Measurements from ENCODE around the gene INPP5A. TPM values are rescaled to one million over a fixed set of nuclear protein-coding genes. Genes with fewer than 3 reads are reported as not detected.

INPP5A gene
- total and polyA plus RNA-seq, 7 donors, result 17.6 to 132 (median 100) TPM

GRCh38 chr10:132611986-132612385 lies 74.4 kb downstream of the INPP5A start:
- peak overlapping the region in 3 of 4 donors; percentile 31 to 37 (median 35) for H3K27ac ChIP-seq
- DNase-seq, result no peak
- intact Hi-C loops (cut with DNase I), result no loop called here
- H3K9me3 ChIP-seq, result no peaks in the 10 kb centered on the region
- H3K27me3 ChIP-seq, result no peaks in the 10 kb centered on the region
- peaks cover 0 to 4% (median 0%) of the 10 kb centered on the region in 4 donors for H3K36me3 ChIP-seq
- TF ChIP-seq POLR2A (IDR thresholded peaks at IDR 0.05) (no peak), POLR2AphosphoS5 (IDR thresholded peaks at IDR 0.05) (no peak), CTCF (IDR thresholded peaks at IDR 0.05) (no peak)
- H3K4me3 ChIP-seq, result no peak overlapping the region
- H3K4me1 ChIP-seq, result peaks cover 0 to 59% (median 49%) of the 10 kb centered on the region in 4 donors
- 52 to 61% methylated on average over 3 of the region's 3 CpGs for whole genome bisulfite sequencing, 2 donors

GRCh38 chr10:132612571-132613504 lies 75.3 kb downstream of the INPP5A start:
- TF ChIP-seq CTCF (IDR thresholded peaks at IDR 0.05) (no peak), POLR2A (IDR thresholded peaks at IDR 0.05) (no peak), POLR2AphosphoS5 (IDR thresholded peaks at IDR 0.05) (peak in 1 of 4 donors; percentile 25), EP300 (IDR thresholded peaks at IDR 0.05) (no peak)
- no peaks in the 10 kb centered on the region for H3K27me3 ChIP-seq
- H3K4me3 ChIP-seq, result no peak overlapping the region
- intact Hi-C loops (cut with DNase I), result no loop called here
- peaks cover 0 to 4% (median 0%) of the 10 kb centered on the region in 4 donors for H3K36me3 ChIP-seq
- DNase-seq, result no peak
- 86 to 88% methylated on average over 27 of the region's 27 CpGs for WGBS, 2 donors
- H3K27ac ChIP-seq, result peak overlapping the region in 3 of 4 donors; percentile 31 to 37 (median 35)
- no peaks in the 10 kb centered on the region for H3K9me3 ChIP-seq
- peaks cover 0 to 55% (median 42%) of the 10 kb centered on the region in 4 donors for H3K4me1 ChIP-seq

GRCh38 chr10:132613566-132614348 lies 76.2 kb downstream of the INPP5A start:
- WGBS, 2 donors, result 96% methylated on average over 22 of the region's 22 CpGs

More at GRCh38 chr10:132613566-132614348, 76.2 kb downstream of the INPP5A start:
- Histone ChIP-seq H3K4me1 (peaks cover 0 to 55% (median 32%) of the 10 kb centered on the region in 4 donors), H3K9me3 (no peaks in the 10 kb centered on the region), H3K27me3 (no peaks in the 10 kb centered on the region), H3K36me3 (peaks cover 0 to 4% (median 0%) of the 10 kb centered on the region in 4 donors), H3K4me3 (no peak overlapping the region), H3K27ac (no peak overlapping the region)
- peak; percentile 60 for DNase-seq
- intact Hi-C loops (cut with DNase I), result no loop called here
- TF ChIP-seq POLR2AphosphoS5 (IDR thresholded peaks at IDR 0.05) (no peak), CTCF (IDR thresholded peaks at IDR 0.05) (no peak), POLR2A (IDR thresholded peaks at IDR 0.05) (no peak)

Measured in sigmoid colon (tissue), 7 donors.